Left renal pelvis (tissue), 4 donors: Measurements from ENCODE around the gene OTOS. TPM values are rescaled to one million over a fixed set of nuclear protein-coding genes. Genes with fewer than 3 reads are reported as not detected.

Experiments
- DNase-seq, 4 donors: peaks; one replicate each; pipeline ENCODE4 v3.0.0-alpha.2; 2013; ENCODE audit warnings: low read depth in 4 of 4, low spot score in 3 of 4
- polyA plus RNA-seq, 4 donors: library from polyadenylated mRNA; unstranded; fragments of 120-200 nt; gene quantifications; one replicate each; pipeline ENCODE4 v1.2.1, GENCODE V29; 2013; ENCODE audit not compliant: insufficient read length in 4 of 4

Gene OTOS
- under 1 TPM in 3 of 4 donors, not detected in 1; 0.26 to 0.46 (median 0.33) TPM for polyA plus RNA-seq

DNA sequence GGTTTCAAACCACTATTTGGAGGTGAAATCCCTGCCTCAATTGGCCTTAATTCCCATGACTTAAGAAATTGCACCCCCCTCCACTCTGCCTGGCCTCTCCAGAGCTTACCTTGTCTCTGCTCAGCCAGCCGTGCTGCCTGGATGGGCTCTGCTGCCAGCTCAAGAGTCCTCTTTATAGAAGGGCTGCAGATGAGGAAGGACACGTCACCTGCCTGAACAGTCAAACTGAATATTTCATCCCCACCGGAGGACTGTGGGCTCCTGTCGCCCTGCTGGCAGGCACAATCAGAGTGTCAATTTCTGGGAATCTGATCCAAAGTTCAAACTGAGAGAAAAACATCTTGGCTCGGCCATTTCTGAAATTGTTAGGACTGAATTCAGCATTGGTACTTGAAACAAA lies at the start of gene OTOS:
Gene OTOS (minus strand): TSS at position 148 of the 400 bp plus-strand sequence. CDS start 332 bp downstream, outside the sequence.
- no peak for DNase-seq

DNA sequence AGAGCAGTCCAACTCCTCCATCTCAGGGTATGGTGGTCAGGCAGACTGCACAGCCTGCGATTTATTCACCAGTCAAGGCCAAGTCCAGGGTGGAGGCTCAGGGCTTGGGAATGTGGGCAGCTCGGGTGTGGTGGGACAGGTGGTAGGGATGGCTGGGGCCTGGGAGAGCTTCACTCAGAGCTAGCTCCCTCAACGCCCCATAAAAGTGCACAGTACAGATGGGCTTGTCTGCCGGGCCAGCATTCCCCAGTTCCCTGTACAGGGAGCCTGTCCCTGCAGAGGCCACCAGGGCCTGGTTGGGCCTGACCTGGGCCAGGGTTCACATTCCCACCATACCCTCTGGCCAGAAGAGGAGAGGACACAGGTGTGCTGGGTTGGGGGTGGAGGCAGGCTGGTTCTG lies 49.2 kb upstream of the OTOS start:
- DNase-seq: no peak

DNA sequence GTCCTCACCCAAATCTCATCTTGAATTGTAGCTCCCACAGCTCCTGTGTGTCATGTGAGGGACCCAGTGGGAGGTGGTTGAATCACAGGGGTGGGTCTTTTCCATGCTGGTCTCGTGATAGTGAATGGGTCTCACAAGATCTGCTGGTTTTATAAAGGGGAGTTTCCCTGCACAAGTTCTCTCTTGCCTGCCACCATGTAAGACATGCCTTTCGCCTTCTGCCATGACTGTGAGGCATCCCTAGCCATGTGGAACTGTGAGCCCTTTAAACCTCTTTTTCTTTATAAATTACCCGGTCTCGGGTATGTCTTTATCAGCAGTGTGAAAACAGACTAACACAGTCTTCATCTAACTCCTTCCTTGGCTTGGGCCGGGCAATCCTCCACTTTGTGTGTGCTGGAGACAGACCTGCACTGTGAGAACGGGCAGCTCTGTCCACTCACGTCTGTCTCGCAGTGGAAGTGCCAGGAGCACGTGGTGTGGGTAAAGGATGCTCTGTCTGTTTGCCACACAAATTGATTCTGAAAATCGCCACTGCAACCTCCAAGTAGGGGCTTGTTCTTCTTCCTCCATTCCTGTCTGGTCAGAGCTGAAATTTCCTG lies 47.6 kb upstream of the OTOS start:
- DNase-seq: no peak

DNA sequence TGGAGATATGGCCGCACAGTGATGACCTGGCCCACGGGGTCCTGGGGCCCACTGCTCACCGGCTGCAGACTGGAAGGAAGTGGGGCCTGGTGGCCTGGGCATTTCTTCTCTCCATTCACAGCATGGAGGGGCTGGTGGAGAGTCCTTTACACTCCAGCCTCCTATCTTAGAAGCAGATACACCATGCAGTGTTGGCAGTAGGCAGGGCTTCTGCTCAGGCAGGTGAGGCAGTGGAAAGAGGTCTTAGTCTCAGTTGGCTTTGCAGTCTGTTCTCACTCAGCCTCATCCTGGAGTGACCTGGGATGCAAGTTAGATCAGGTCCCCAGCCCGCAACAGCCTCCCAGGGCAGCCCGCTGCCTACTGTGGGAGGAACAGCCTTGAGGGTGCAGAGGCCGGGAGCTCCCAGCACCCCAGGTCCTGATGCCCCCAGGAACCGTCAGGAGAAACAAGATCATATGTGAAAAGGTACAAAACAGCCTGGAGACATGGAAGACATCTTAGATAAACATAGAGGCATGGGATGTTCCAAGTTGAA lies 45.8 kb upstream of the OTOS start:
- no peak for DNase-seq

DNA sequence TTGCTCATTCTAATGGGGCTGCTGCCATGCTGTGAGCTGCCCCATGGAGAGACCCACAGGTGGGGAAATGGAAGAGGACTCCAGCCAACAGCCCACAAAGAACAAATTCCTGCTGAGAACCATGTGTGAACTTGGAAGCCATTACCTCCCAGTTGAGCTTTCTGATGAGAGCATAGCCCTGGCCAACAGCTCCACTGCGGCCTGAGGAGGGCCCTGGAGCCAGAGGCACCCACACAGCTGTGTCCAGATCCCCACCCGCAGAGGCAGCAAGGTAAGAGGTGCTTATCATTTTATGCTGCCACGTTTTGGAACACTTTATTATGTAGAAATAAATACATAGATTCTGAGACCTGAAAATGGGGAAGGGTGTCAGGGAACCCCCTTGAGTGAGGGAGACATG lies 44.2 kb upstream of the OTOS start:
- DNase-seq: no peak

DNA sequence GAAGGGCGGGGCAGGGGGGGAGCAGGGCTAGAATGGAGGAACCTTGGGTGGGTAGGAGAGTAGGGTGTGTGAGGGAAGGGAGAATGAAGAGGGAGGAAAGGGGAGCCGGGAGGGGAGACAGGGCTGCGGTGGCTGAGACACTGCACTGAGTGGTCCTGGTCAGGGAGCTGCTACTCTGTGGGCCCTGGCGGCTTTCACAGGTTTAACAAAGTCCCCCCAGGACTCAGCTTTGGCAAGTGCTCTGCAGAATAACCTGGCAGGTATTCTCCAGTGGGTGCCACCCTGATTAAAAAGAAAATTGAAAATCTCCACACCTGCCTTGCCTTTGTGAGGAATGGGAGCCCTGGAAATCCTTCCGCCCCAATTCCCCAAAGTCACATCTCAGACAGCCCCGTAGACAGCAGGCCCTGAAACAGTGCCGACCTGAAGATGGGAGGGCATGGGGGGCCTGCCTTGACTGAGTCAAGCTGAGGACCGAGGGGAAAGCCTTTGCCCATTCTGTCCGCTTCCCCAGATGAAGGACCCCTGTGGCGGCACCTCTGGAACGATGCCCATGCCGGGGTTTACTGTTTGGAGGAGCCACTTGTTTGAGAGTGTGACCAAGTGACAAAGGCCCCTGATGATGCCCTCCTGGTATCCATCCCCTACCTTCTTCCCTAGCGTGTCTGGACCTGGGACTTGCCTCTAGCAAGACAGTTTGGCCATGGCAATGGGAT lies 43.6 kb upstream of the OTOS start:
- no peak for DNase-seq

DNA sequence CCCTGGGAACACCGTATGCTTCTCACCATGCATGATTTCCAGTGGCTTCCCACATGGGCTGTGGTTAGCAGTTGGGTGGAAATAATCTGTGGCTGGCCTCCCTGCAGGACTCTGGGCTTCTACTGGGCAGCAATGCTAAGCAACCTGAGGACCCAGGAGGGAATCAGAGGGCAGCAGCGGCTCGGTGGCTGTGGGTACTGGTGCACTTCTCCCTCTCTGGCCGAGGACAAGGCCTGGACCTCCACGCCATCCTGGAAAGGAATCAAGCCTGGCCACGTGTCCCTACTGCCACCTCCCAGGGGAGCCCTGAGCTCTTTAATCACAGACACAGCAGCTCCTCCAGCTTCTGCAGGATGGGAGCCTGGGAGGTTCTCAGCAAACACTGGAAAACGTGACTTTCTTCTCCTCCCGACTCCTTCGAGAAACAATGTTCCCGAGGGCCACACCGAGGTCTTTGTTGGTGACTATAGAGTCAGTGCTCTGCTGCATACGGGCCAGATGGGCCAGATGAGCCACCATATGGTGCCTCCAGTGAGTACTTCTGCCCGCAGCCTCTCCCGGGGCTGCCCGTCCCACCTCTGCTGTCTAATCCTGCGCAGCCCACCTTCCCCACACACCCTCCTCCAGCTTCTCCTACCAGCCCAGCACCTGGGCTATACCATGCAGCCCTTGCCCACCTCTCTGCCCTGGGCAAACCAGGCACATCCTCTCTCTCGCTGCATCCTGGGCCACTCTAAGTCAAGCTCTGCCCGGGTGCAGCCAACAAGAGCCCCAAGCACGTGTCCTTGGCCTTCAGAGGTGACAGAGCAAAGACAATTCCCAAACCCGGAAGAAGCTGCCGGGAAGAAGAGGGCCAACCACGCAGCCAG lies 42.8 kb upstream of the OTOS start:
- no peak for DNase-seq

DNA sequence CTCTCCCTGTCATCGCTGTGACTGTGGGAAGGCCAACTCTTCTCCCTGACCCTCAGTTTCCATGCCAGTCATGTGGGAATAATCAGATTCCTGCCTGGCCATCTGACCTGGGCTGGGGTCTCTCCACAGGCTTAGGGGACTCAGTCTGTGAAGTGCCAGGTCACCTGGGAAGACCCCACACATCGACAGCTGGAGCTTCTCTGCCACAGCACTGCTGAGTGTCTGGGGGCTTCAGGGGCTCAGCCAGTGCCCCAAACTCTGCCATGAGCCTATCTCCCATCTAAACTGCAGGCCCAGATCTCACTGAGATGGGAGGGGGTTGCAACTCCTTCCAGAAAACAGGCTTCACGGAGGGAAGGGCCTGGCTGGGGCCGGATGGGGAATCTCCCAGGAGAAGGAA lies 42.0 kb upstream of the OTOS start:
- DNase-seq: no peak

DNA sequence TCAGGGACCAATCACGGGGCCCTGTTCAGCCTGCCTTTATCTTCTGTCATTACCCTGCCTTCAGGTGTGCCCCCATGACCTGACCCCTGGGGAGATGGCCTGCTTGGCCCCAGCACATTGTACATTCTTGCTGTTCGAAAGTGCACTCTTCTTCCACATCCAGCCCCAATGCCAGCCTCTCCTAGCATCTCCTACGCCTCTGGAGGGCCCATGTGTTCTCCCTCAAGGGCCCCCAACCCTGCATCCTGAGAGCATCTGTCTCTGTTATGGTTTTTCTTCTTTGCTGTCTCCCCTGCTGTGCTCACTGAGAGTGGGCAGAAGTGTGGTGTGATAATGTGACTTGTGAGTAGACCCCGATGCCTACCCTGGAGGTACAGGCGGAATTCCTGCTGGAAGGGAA lies 41.5 kb upstream of the OTOS start:
- DNase-seq: no peak

DNA sequence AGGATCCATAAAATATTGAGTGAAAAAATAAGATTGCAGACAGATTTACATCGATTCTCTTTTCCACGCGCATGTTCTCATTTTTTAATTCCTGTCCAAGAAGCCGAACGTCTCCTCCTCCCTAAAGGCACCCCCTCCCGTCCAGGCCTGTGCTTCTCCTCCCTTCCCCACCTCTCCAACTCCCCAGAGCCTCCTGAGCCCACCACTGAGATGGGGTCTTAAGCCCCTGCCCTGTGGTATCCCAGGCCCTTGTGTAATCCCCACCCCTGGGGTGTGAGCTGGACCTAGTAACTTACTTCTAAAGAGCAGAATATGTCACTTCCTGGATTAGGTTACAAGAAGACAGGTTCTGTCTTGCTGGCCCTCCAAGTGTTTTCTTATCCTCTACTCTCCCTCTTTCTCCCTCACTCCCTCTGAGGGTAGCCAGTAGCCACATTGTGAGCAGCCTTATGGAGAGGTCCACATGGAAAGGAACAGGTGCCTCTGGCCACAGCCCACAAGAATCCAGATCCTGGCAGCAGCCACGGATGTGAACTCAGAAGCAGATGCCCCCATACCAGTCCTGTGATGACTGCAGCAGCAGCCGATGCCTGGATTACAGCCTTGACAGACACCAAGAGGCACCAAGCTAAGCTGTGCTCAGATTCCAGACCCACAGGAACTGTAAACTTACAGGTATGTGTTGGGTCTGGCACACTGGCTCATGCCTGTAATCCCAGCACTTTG lies 39.6 kb upstream of the OTOS start:
- no peak for DNase-seq

DNA sequence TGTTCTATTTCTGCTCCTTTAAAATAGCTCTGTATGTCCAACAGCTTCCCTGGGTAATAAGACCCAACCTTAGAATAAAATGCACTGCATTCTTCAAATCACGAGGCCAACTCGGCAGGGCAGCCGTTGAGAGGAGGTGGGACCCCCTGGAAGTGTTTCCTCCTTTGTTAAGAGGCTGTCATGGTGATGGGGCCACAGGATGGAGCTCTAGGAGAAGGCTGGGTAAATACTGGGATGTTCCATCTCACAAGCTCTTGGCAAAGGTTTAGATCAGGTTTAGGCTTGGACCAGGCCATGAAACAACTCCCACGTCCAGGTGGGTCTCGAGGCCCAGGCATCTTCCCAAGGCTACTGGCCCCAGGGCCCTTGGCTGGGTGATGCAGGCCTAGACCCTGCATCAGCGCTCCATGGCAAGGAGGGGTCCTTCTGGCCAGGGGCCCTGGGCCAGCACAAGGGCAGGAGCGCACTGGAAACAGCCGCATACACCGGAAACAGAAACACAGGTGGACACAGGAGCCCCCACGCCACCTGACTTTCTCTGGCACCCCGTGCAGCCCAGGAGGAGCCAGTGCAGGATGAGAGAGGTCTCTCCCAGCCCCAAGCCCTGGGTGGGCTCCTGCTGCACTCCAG lies 38.8 kb upstream of the OTOS start:
- no peak for DNase-seq

DNA sequence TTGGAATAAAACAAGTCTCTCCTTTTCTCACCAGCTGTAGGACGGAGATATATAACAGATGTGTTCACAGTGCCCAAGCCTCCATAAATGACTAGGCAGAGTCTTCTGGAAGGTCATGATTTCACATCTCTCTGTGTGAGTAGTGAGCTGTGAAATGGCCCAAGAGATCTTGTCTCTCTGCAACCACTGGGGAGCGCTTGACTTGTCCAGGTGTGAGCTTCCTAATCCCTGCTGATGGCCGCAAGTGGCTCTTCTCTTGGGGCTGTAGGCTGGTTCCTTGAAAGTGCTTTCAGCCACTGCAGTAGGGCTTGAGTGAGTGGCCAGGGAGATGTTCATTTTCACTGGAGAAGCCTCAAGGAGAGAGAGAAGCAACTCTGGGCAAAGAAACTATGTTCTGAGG lies 38.1 kb upstream of the OTOS start:
- DNase-seq: no peak

DNA sequence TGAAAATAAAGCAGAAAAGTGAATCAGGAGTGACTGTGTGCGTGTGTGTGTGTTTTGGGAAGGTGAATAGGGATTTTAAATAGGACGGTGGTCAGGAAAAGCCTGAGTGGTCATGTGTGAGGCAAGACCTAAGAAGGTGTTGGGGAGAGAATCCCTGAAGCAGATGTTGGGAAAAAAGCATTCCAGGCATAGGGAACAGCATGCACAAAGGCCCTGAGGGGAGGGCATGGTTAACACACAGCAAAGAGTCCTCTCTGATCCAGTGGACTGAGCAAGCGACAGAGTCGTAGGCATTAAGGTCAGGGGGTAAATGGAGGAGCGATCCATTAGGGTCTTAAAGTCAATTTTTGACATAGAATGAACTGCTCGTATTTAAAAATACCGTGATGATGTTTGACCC lies 34.0 kb upstream of the OTOS start:
- DNase-seq: no peak

DNA sequence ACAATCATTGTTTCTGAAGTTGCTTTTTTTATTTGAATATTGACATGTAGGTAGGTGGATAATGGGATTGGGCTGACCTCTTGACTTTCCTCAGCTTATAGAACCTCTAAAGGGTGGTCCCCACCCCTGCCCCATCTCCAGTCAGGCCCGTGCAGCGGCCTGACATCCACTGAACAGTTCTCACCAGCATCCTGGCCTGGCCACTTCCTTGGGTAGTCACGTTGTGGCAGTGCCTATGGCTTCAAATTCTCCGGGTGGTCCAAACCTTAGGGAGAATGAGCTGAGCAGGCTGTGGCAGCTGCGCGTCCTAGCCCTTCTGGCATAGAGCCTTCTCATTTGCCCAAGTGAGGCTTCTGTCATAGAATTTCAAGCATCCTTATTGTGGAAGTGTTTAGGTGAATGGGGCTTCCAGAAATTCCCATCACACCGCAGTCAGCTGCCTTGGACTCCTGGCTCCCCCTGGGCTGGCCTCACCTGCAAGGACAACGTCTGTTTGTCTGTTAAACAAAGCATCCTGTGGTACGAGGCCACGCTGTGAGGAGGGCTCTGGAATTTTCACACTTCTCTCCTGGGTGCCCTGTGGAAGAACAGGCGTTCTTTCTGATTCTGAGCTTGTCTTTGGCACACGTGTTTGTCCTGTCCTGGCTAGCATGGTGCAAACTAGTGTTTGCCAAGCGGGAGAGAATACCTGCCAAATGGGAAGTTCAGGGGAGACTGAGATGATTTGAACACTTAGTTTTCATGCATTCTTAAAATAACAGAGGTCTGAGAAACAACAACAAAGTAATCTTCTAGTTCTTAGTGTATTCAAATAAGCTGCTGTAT lies 31.8 kb upstream of the OTOS start:
- DNase-seq: no peak

DNA sequence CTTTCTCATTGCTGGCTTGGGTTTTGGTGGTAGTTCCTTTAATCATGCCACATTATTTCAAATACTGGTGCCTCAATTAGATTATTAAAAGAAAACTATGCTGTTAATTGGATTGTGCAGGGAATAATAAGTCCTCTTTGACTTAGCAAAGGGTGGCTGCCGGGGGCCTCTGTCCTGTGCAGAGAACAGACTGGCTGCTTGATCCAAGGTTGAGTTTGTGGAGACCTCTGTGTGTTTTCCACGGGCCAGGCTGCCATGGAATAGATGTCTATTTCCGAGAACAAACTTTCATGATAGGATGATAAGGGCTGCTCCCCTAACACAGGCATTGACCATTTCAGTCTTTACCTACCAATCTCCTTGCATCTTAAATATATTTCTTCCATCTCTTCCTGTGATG lies 30.4 kb upstream of the OTOS start:
- DNase-seq: no peak

DNA sequence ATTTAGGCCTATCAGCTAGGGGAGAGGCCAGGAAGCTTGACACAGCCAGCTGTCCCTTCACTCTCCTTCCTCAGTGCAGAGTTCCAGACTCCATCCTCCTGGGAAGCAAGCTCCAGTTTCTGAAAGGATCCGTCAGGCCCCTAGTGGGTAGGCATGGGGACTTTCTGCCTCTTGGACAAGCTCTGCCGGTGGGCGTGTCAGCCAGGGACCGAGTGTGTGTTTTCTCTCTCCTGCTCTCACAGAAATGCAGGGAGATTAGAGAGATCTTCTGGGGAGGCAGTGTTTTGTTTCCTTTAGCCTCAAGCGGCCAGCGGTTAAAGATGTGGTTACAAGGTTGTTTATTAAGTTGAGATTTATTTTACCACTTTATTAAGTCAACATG lies 29.9 kb upstream of the OTOS start:
- DNase-seq: no peak

DNA sequence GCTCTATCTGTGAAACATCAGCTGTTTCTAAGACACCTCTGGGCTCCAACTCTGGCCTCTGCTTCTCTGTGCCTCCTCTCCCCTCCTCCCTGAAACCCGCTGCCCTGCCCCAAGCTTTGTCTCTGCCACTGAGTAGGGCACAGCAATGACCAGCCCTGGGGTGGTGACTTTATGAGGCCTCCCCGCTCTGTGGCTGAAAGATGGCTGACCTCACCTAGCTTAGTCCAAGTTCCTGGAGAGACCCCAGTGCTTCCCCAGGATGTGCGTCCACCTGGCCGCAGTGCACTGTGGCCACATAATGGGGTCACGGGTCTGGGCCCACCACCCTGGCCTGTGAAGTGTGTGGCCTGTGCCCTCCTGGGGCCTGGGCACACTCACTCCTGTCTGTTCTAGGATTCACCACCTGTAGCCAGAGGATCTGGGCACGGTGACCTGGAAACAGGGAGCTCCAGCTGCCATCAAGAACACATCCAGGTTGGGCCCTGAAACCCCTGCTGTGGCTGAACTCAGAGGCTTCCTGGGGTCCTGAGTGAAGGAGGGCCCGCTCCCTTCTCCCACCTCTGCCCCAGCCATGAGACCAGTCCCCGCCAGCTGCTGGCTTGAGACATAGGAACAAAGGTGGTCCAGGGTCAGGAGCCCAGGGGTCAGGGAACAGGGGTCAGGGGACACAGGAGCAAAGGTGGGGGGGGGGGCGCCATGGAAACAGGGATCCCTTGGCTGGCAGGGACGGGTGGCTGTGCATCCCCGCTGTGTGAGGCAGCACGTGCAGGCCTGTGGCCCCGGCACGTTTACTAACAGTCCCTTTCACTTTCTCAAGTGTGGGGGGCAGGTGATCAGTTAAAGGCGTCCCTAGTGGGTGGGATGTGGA lies 29.3 kb upstream of the OTOS start:
- no peak for DNase-seq

DNA sequence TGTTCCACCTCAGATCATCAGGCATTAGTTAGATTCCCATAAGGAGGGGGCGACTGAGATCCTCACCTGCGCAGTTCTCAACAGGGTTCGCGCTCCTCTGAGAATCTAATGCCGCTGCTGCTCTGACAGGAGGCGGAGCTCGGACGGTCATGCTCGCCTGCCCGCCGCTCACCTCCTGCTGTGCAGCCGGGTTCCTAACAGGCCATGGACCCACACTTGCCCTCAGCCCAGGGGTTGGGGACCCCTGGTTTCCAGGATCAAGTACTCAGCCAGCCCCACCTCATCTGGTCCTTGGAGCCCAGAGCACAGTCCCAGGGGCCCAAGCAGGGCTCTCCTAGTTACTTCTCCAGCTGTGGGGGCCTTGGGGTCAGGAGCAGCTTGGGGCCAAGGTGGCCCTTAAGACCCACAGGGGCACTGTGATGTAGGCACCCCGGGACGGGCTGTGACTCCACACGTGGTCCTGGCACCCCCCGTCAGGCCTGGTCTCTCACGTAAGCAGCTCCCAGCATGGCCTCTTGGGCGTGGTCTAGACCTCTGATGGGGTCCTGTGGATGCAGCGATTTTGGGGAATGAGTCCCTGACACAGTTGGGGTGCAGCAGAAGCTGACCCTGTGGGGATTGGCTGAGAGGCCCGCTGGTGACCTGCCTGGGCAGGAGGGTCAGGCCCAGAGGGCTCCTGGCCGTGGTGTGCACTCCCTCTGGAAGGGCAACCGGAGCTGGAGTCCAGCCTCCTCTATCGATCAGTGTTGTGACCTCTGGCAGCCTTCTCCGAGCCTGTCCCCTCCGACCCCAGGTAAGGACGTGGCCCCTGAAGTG lies 28.3 kb upstream of the OTOS start:
- no peak for DNase-seq
